Suppressor macrophage treated with lipopolysaccharide for 1 hour (primary cell): ENCODE measurements around the gene PARVB.

Experiments used
- DNase-seq, 3 donors: peaks; one replicate each; pipeline ENCODE4 v3.0.0-alpha.2; 2020 to 2022

PARVB gene

GRCh38 chr22:44028091-44028490 lies 4.0 kb downstream of the PARVB start:
- no peak for DNase-seq

GRCh38 chr22:44029069-44029468 lies 5.0 kb downstream of the PARVB start:
- no peak for DNase-seq

GRCh38 chr22:44030051-44030701 lies 6.1 kb downstream of the PARVB start:
- no peak for DNase-seq

- peak in 1 of 3 donors; percentile 13 for DNase-seq
Observed at GRCh38 chr22:44030702-44031082, 6.6 kb downstream of the PARVB start.

GRCh38 chr22:44031158-44031952 lies 7.3 kb downstream of the PARVB start:
- peak; percentile 19 to 34 (median 21) for DNase-seq

- DNase-seq = no peak
Observed at GRCh38 chr22:44032126-44032730, 8.1 kb downstream of the PARVB start.

- DNase-seq = no peak
Observed at GRCh38 chr22:44033287-44033686, 9.2 kb downstream of the PARVB start.

GRCh38 chr22:44033694-44034093 lies 9.6 kb downstream of the PARVB start:
- no peak for DNase-seq

- peak; percentile 73 to 80 (median 73) for DNase-seq
Observed at GRCh38 chr22:44037519-44038375, 13.6 kb downstream of the PARVB start.

GRCh38 chr22:44039566-44040171 lies 15.6 kb downstream of the PARVB start:
- DNase-seq = no peak

GRCh38 chr22:44042249-44043218 lies 18.4 kb downstream of the PARVB start:
- DNase-seq = no peak

- DNase-seq = peak in 2 of 3 donors; percentile 24 to 37
Observed at GRCh38 chr22:44045145-44045544, 21.0 kb downstream of the PARVB start.

GRCh38 chr22:44046485-44047141 lies 22.5 kb downstream of the PARVB start:
- DNase-seq = no peak

- peak in 2 of 3 donors; percentile 13 to 28 for DNase-seq
Observed at GRCh38 chr22:44047891-44048301, 23.8 kb downstream of the PARVB start.

GRCh38 chr22:44049486-44050231 lies 25.6 kb downstream of the PARVB start:
- DNase-seq = no peak

- no peak for DNase-seq
Observed at GRCh38 chr22:44050766-44051355, 26.8 kb downstream of the PARVB start.

GRCh38 chr22:44051358-44051757 lies 27.3 kb downstream of the PARVB start:
- no peak for DNase-seq

GRCh38 chr22:44051961-44052360 lies 27.9 kb downstream of the PARVB start:
- DNase-seq = no peak

- DNase-seq = no peak
Observed at GRCh38 chr22:44055805-44056204, 31.7 kb downstream of the PARVB start.
